Measurements from ENCODE around the gene DENND4C.

The DENND4C gene

GRCh38 chr9:19358701-19359100, 128.2 kb downstream of the DENND4C start:
- in situ Hi-C loops (cut with MboI; ENCODE audit: low pct_unique_long_range_greater_than_20kb, low sequenced_read_pairs, unreplicated experiment): no loop called here

GRCh38 chr9:19369107-19369506, 138.6 kb downstream of the DENND4C start:
- no peak for DNase-seq (ENCODE audit: low spot score)
- TF ChIP-seq, protein P1, sequence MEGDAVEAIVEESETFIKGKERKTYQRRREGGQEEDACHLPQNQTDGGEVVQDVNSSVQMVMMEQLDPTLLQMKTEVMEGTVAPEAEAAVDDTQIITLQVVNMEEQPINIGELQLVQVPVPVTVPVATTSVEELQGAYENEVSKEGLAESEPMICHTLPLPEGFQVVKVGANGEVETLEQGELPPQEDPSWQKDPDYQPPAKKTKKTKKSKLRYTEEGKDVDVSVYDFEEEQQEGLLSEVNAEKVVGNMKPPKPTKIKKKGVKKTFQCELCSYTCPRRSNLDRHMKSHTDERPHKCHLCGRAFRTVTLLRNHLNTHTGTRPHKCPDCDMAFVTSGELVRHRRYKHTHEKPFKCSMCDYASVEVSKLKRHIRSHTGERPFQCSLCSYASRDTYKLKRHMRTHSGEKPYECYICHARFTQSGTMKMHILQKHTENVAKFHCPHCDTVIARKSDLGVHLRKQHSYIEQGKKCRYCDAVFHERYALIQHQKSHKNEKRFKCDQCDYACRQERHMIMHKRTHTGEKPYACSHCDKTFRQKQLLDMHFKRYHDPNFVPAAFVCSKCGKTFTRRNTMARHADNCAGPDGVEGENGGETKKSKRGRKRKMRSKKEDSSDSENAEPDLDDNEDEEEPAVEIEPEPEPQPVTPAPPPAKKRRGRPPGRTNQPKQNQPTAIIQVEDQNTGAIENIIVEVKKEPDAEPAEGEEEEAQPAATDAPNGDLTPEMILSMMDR (IDR thresholded peaks at IDR 0.05; ENCODE audit: extremely low read depth, insufficient read depth, missing control alignments): no peak
- in situ Hi-C loops (cut with MboI; ENCODE audit: low pct_unique_long_range_greater_than_20kb, low sequenced_read_pairs, unreplicated experiment): loop anchor here (10.0 kb wide), 1 partner anchor 86 kb away; no protein-coding TSS in a partner anchor

More at GRCh38 chr9:19358701-19359100, 128.2 kb downstream of the DENND4C start:
- DNase-seq (ENCODE audit: low spot score): no peak
- TF ChIP-seq, protein P1 (IDR thresholded peaks at IDR 0.05; ENCODE audit: extremely low read depth, insufficient read depth, missing control alignments): no peak

GRCh38 chr9:19371942-19372341, 141.4 kb downstream of the DENND4C start:
- no peak for DNase-seq (ENCODE audit: low spot score)

GRCh38 chr9:19372567-19372966, 142.1 kb downstream of the DENND4C start:
- DNase-seq (ENCODE audit: low spot score): no peak
- in situ Hi-C loops (cut with MboI; ENCODE audit: low pct_unique_long_range_greater_than_20kb, low sequenced_read_pairs, unreplicated experiment): no loop called here
- TF ChIP-seq, protein P1 (IDR thresholded peaks at IDR 0.05; ENCODE audit: extremely low read depth, insufficient read depth, missing control alignments): no peak

More at GRCh38 chr9:19371942-19372341, 141.4 kb downstream of the DENND4C start:
- in situ Hi-C loops (cut with MboI; ENCODE audit: low pct_unique_long_range_greater_than_20kb, low sequenced_read_pairs, unreplicated experiment): no loop called here
- TF ChIP-seq, protein P1 (IDR thresholded peaks at IDR 0.05; ENCODE audit: extremely low read depth, insufficient read depth, missing control alignments): no peak

DNA sequence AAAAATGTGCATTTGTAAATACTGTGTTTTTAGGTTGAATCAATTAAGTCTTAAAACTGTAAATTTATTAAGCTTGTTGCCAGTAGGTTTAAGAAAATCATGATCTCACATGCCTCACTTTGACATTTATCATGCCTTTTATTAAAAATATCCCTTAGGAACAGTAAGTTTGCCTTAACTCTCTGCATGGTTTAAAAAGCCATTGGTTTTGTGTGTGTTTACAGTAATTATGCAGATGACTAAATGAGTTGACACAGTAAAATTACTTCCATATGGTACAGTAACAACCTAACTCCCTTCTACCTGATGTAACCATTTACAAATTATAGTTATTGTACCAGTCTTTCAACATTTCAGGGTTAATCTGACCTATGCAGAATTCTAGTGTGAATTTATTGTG, 143.0 kb downstream of the DENND4C start:
- no peak for DNase-seq (ENCODE audit: low spot score)
- TF ChIP-seq, protein P1 (IDR thresholded peaks at IDR 0.05; ENCODE audit: extremely low read depth, insufficient read depth, missing control alignments): no peak
- in situ Hi-C loops (cut with MboI; ENCODE audit: low pct_unique_long_range_greater_than_20kb, low sequenced_read_pairs, unreplicated experiment): no loop called here

- TF ChIP-seq, protein P1 (IDR thresholded peaks at IDR 0.05; ENCODE audit: extremely low read depth, insufficient read depth, missing control alignments): no peak
- no peak for DNase-seq (ENCODE audit: low spot score)
- in situ Hi-C loops (cut with MboI; ENCODE audit: low pct_unique_long_range_greater_than_20kb, low sequenced_read_pairs, unreplicated experiment): no loop called here
Measured at GRCh38 chr9:19375538-19375937, 145.0 kb downstream of the DENND4C start.

DNA sequence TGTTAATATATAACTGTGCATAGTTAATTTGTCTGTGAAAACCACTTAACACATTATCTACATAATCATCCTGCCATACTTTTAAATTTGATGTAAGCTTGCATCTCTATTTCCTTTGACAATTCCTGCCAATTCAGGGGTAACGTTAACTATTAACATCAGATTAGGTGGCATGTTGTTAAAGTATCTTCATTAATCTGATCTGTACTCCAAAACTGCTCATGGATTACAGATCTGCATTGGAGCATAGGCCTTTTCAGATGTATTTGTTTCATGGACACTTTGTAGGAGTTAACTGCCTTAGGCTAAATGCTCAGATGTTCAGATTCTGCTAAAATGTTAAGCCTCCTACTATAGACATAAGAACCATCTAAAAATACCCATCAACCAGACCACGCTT, 146.4 kb downstream of the DENND4C start:
- no peak for DNase-seq (ENCODE audit: low spot score)
- in situ Hi-C loops (cut with MboI; ENCODE audit: low pct_unique_long_range_greater_than_20kb, low sequenced_read_pairs, unreplicated experiment): no loop called here
- TF ChIP-seq, protein P1 (IDR thresholded peaks at IDR 0.05; ENCODE audit: extremely low read depth, insufficient read depth, missing control alignments): no peak
